ENCODE measurements around the gene EYS. TPM values are rescaled to one million over a fixed set of nuclear protein-coding genes. Genes with fewer than 3 reads are reported as not detected.
"Not testable (repeated sequence)": the region's sequence is repeated elsewhere in the genome, so short reads cannot be mapped to it uniquely, and the experiment has no call there.

Gene EYS
- polyA plus RNA-seq, 1 of the 3 experiments (the other 2 are of a cell fraction): 0.05 TPM

DNA sequence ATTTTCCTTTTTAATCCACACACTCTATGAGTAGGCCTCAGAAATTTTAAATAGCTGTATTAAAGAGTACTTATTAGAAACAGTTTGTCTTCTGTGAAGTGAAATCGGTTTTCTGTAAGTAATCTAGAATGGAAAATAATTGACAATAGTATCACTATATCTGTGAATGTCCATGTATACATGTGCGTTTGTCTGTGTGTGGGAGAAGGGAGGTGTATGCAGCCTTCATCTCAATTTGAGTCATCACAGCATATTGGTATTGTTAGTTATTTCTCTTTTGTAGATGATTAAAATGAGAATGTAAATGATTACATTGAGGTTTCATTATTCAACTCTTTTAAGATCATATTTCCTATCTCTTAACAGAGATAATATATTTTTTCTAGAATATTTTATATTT is 206.0 kb downstream of the EYS start:
- CTCF ChIA-PET: no interaction called here
- no peaks in the 10 kb centered on the region for H4K20me1 ChIP-seq (ENCODE audit: insufficient read depth)
- H3K27ac ChIP-seq (ENCODE audit: low read depth in 2 of 2, low read length in 1 of 2): no peak overlapping the region
- H3K4me1 ChIP-seq (ENCODE audit: control insufficient read depth in 1 of 2, insufficient read depth in 2 of 2, low read depth in 1 of 2, low read length in 1 of 2): no peaks in the 10 kb centered on the region
- no peaks in the 10 kb centered on the region for H3F3A ChIP-seq (replicated peaks; ENCODE audit: insufficient read depth)
- H3K27me3 ChIP-seq (ENCODE audit: insufficient read depth): no peaks in the 10 kb centered on the region
- DNase-seq: no peak
- no peaks in the 10 kb centered on the region for H3K36me3 ChIP-seq (replicated peaks in 1 of 2; ENCODE audit: control insufficient read depth in 1 of 2, insufficient read depth in 2 of 2, low read length in 1 of 2)
- no peak overlapping the region for H3K9ac ChIP-seq
- no peak overlapping the region for H3K4me2 ChIP-seq
- WGBS (ENCODE audit: low lambda C conversion rate): 38% methylated on average over 2 of the region's 2 CpGs
- no peaks in the 10 kb centered on the region for H3K79me2 ChIP-seq (ENCODE audit: insufficient read depth)
- no peaks in the 10 kb centered on the region for H3K9me2 ChIP-seq
- POLR2A ChIA-PET: no interaction called here
- no peak overlapping the region for H2AFZ ChIP-seq (ENCODE audit: low read depth)
- TF ChIP-seq SIN3A (IDR thresholded peaks at IDR 0.05; ENCODE audit: borderline replicate concordance, low read depth, low read length) (no peak), POLR2AphosphoS5 (IDR thresholded peaks at IDR 0.05; ENCODE audit: low read depth, low read length) (no peak), TAF1 (IDR thresholded peaks at IDR 0.05; ENCODE audit: borderline replicate concordance, low read depth, low read length) (no peak), TCF12 (IDR thresholded peaks at IDR 0.05) (no peak), EP300 (IDR thresholded peaks at IDR 0.05; ENCODE audit: borderline replicate concordance in 1 of 2, low read depth in 1 of 2, low read length in 1 of 2) (no peak), YY1 (IDR thresholded peaks at IDR 0.05; ENCODE audit: low read depth) (no peak), RFX5 (IDR thresholded peaks at IDR 0.05; ENCODE audit: low read length) (no peak), EZH2phosphoT487 (IDR thresholded peaks at IDR 0.05; ENCODE audit: borderline replicate concordance, low read depth) (no peak), FOXJ3 (CRISPR knock-in tag; IDR thresholded peaks at IDR 0.05) (no peak), ELF1 (IDR thresholded peaks at IDR 0.05) (no peak), GATA2 (CRISPR knock-in tag; IDR thresholded peaks at IDR 0.05) (no peak), GABPA (IDR thresholded peaks at IDR 0.05; ENCODE audit: low read depth) (no peak), RCOR1 (IDR thresholded peaks at IDR 0.05; ENCODE audit: low read length) (no peak)
- TF ChIP-seq, protein P1, sequence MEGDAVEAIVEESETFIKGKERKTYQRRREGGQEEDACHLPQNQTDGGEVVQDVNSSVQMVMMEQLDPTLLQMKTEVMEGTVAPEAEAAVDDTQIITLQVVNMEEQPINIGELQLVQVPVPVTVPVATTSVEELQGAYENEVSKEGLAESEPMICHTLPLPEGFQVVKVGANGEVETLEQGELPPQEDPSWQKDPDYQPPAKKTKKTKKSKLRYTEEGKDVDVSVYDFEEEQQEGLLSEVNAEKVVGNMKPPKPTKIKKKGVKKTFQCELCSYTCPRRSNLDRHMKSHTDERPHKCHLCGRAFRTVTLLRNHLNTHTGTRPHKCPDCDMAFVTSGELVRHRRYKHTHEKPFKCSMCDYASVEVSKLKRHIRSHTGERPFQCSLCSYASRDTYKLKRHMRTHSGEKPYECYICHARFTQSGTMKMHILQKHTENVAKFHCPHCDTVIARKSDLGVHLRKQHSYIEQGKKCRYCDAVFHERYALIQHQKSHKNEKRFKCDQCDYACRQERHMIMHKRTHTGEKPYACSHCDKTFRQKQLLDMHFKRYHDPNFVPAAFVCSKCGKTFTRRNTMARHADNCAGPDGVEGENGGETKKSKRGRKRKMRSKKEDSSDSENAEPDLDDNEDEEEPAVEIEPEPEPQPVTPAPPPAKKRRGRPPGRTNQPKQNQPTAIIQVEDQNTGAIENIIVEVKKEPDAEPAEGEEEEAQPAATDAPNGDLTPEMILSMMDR (IDR thresholded peaks at IDR 0.05): no peak
- TF ChIP-seq, protein P2, sequence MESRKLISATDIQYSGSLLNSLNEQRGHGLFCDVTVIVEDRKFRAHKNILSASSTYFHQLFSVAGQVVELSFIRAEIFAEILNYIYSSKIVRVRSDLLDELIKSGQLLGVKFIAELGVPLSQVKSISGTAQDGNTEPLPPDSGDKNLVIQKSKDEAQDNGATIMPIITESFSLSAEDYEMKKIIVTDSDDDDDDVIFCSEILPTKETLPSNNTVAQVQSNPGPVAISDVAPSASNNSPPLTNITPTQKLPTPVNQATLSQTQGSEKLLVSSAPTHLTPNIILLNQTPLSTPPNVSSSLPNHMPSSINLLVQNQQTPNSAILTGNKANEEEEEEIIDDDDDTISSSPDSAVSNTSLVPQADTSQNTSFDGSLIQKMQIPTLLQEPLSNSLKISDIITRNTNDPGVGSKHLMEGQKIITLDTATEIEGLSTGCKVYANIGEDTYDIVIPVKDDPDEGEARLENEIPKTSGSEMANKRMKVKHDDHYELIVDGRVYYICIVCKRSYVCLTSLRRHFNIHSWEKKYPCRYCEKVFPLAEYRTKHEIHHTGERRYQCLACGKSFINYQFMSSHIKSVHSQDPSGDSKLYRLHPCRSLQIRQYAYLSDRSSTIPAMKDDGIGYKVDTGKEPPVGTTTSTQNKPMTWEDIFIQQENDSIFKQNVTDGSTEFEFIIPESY (IDR thresholded peaks at IDR 0.05; ENCODE audit: borderline replicate concordance, low read depth): no peak
- TF ChIP-seq, protein P3, sequence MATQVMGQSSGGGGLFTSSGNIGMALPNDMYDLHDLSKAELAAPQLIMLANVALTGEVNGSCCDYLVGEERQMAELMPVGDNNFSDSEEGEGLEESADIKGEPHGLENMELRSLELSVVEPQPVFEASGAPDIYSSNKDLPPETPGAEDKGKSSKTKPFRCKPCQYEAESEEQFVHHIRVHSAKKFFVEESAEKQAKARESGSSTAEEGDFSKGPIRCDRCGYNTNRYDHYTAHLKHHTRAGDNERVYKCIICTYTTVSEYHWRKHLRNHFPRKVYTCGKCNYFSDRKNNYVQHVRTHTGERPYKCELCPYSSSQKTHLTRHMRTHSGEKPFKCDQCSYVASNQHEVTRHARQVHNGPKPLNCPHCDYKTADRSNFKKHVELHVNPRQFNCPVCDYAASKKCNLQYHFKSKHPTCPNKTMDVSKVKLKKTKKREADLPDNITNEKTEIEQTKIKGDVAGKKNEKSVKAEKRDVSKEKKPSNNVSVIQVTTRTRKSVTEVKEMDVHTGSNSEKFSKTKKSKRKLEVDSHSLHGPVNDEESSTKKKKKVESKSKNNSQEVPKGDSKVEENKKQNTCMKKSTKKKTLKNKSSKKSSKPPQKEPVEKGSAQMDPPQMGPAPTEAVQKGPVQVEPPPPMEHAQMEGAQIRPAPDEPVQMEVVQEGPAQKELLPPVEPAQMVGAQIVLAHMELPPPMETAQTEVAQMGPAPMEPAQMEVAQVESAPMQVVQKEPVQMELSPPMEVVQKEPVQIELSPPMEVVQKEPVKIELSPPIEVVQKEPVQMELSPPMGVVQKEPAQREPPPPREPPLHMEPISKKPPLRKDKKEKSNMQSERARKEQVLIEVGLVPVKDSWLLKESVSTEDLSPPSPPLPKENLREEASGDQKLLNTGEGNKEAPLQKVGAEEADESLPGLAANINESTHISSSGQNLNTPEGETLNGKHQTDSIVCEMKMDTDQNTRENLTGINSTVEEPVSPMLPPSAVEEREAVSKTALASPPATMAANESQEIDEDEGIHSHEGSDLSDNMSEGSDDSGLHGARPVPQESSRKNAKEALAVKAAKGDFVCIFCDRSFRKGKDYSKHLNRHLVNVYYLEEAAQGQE (IDR thresholded peaks at IDR 0.05; ENCODE audit: low read depth, low read length): no peak
- TF ChIP-seq, protein P4, sequence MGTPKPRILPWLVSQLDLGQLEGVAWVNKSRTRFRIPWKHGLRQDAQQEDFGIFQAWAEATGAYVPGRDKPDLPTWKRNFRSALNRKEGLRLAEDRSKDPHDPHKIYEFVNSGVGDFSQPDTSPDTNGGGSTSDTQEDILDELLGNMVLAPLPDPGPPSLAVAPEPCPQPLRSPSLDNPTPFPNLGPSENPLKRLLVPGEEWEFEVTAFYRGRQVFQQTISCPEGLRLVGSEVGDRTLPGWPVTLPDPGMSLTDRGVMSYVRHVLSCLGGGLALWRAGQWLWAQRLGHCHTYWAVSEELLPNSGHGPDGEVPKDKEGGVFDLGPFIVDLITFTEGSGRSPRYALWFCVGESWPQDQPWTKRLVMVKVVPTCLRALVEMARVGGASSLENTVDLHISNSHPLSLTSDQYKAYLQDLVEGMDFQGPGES (IDR thresholded peaks at IDR 0.05; ENCODE audit: low read depth, low read length): no peak
- TF ChIP-seq, protein P5, sequence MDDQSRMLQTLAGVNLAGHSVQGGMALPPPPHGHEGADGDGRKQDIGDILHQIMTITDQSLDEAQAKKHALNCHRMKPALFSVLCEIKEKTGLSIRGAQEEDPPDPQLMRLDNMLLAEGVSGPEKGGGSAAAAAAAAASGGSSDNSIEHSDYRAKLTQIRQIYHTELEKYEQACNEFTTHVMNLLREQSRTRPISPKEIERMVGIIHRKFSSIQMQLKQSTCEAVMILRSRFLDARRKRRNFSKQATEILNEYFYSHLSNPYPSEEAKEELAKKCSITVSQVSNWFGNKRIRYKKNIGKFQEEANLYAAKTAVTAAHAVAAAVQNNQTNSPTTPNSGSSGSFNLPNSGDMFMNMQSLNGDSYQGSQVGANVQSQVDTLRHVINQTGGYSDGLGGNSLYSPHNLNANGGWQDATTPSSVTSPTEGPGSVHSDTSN (IDR thresholded peaks at IDR 0.05): no peak
- TF ChIP-seq, protein P6, sequence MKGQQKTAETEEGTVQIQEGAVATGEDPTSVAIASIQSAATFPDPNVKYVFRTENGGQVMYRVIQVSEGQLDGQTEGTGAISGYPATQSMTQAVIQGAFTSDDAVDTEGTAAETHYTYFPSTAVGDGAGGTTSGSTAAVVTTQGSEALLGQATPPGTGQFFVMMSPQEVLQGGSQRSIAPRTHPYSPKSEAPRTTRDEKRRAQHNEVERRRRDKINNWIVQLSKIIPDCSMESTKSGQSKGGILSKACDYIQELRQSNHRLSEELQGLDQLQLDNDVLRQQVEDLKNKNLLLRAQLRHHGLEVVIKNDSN (IDR thresholded peaks at IDR 0.05; ENCODE audit: borderline replicate concordance, low read depth): no peak
- no peak overlapping the region for H3K4me3 ChIP-seq (ENCODE audit: low read depth in 2 of 2, low read length in 1 of 2)
- no peaks in the 10 kb centered on the region for H3K9me3 ChIP-seq

DNA sequence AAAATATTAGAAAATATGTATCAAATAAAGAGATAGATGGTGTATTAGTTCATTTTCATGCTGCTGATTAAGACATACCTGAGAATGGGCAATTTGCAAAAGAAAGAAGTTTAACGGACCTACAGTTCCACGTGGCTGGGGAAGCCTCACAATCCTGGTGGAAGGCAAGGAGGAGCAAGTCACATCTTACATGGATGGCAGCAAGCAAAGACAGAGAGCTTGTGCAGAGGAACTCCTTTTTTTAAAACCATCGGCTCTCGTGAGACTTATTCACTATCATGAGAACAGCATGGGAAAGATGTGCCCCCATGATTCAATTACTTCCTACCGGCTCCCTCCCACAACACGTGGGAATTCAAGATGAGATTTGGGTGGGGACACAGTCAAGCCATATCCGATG is 223.4 kb downstream of the EYS start:
- H3K9me2 ChIP-seq; H3K9ac ChIP-seq; H3K36me3 ChIP-seq (replicated peaks in 1 of 2; ENCODE audit: control insufficient read depth in 1 of 2, insufficient read depth in 2 of 2, low read length in 1 of 2); H3K27ac ChIP-seq (ENCODE audit: low read depth in 2 of 2, low read length in 1 of 2); H2AFZ ChIP-seq (ENCODE audit: low read depth); CTCF ChIA-PET; H3K4me3 ChIP-seq (ENCODE audit: low read depth in 2 of 2, low read length in 1 of 2); H3K79me2 ChIP-seq (ENCODE audit: insufficient read depth); H3K4me1 ChIP-seq (ENCODE audit: control insufficient read depth in 1 of 2, insufficient read depth in 2 of 2, low read depth in 1 of 2, low read length in 1 of 2); H3K9me3 ChIP-seq; H4K20me1 ChIP-seq (ENCODE audit: insufficient read depth); POLR2A ChIA-PET; DNase-seq; H3K27me3 ChIP-seq (ENCODE audit: insufficient read depth); H3K4me2 ChIP-seq; H3F3A ChIP-seq (replicated peaks; ENCODE audit: insufficient read depth): not testable (repeated sequence)
- 46% methylated on average over 7 of the region's 7 CpGs for WGBS (ENCODE audit: low lambda C conversion rate)

Data from SK-N-SH (cell line).